ENCODE results near the gene AFF1.

Gene AFF1

GRCh38 chr4:86950831-86951525 is 16.2 kb downstream of the AFF1 start:
- no peak for DNase-seq

- no peak for DNase-seq
Measured at GRCh38 chr4:86955888-86956451, 21.2 kb downstream of the AFF1 start.

DNA sequence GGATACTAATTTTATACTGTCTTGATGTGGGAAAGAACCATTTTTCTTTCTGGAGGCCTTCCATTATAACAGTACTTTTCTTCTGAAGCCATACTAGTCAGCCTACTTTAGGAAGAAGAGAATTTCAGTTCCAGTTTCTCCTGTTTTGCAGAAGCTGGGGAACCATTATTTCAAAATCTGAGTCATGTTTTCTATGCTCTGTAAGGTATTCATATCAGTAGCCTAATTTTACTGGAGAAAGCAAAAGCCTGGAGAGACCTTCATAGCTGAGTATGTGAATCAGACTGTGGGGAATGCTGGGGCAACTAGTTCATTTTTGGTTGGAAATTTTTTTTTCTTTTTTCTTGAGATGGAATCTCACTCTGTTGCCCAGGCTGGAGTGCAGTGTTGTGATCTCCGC is 22.4 kb downstream of the AFF1 start:
- no peak for DNase-seq

DNA sequence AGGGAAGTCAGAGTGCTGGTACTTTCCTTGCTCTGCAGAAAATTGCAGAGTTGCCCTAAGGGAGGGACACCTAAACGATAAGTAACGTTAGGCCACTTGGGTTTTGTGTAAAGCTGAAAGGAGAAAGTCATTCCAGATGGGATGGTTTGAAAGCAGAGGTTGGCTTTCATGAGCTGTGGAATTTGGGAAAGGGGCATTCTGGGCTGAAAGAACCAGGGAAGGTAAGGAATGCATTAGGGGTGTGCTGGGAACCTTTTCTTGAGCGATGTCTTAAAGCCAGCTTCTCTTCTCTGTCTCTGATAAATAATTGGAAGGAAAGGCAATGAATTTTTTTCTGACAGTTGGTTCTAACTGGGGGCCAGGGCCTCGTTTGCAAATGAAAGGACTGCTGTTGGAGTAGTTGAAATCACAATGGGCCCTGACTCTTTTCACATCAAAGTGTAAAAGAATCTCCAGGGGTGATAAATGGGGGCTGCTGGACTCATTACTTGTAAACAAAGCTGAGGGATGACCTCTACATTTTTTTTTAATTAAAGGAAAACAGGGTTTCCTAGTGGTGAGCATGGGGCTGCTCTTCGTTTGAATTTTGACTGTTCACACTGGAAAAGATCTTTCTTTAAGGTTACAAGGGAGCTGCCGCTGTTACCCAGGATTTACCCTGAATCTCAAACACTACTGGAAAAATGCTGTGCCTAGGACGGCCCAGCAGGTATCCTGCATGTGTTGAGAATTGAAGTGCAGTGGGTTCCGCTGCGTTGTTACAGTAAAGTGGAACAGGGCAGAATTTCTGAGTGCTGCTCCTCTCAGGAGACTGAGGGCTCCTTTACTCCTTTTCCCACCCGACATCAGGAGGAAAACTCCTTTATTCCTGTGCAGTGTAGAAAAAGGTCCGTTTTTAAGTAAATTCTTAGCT is 25.0 kb downstream of the AFF1 start:
- DNase-seq = no peak

DNA sequence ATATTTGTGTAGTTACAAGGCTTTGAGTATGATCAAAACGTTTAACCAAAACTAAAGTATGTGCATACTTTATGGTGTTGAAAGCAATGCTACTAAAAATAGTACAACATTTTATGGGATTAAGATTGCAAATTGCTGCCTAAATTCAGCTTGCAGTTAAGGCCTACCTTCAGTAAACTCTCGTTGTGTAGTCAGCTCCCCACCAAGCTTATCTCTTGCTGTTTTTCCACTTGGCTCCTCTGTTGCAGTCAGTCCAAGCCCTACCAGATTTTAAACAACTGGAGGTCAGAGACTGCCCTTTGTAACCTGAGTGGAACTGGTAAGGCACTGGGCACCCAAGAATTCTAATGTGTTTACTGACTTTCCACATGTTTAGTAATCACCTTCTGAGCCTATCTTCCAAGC is 25.7 kb downstream of the AFF1 start:
- no peak for DNase-seq

DNA sequence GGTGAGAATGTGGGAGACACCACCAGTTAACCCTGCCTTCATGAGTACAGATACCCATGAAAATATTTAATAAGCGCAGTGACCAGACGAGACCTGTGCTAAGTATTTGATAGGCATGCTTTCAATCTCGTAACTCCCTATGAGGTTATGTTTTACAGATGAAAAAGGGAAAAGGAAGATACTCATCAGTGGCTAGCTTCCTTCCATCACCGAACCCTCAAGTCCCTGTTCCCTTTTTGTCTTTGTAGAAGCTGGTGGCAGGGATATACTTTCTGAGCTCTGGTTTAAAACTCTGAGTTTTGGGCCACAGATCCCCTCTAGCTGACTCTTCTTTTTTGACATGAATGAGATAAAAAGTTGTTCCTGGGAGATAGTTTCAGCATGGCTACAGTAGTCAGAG is 26.3 kb downstream of the AFF1 start:
- no peak for DNase-seq

- DNase-seq = no peak
Measured at GRCh38 chr4:86961605-86962295, 26.9 kb downstream of the AFF1 start.

- DNase-seq = no peak
Measured at GRCh38 chr4:86963697-86964096, 28.9 kb downstream of the AFF1 start.

DNA sequence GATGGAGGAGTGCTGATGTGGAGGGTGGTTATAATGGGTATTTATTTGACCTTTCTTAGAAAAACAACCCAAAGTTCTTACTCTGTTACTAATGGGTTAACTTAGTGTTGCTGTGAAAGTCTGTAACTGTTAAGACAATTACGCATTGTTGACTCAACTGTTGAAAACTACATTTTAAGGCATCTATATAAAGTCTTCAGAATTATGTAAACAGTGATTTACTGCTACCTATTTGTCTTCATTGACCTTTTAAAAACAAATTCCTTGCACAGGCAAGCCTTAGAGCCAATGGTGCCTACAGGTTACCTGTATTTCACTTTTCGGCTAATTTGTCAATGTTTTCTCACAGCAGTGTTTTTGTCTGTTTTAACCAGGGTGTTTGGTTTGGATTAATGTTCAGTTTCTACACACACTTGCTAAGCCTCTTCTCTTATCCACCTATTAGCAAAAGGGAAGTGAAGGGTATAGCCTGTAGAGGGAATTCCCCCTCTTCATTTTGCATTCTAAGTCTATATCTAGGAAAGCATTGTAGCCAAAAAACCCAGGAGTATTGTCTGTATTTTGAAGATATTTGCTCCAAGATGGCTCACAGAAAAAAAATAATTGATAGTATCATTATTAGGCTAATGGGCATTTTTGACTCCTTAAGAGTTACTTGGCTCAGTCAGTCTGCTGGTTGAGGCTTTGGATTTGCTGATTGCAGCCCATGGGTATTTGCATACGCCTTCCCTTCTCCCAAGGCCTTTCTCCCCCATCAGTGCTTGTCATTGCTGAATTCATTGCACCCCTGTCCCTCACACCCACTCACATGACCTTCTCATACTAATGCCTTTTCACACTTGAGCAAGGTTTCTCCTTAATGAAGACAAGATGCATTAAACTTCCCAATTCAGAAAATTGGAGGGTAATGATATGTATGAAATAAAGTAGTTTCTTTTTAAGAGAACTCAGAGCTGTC is 30.5 kb downstream of the AFF1 start:
- DNase-seq = no peak

DNA sequence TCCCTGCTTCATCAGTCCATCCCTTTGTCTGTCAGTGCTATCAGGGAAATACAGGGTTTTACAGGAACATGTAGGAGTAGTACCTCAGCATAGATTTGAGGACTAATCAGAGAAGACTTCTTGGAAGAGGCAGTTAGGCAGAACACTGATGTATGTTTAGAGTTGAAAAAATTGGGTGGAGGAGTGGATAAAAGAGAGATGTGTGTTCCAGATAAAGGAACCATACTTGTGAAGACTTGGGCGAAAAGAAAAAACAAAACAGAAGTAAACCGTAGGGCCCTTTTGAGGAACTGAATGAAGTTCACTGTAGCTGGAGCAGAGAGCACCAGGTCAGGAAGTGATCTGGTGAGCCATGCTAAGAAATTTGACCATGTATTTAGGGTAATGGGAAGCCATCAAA is 32.3 kb downstream of the AFF1 start:
- no peak for DNase-seq

GRCh38 chr4:86967798-86968197 is 33.0 kb downstream of the AFF1 start:
- DNase-seq = no peak

GRCh38 chr4:86968547-86968946 is 33.7 kb downstream of the AFF1 start:
- DNase-seq = no peak

- no peak for DNase-seq
Measured at GRCh38 chr4:86970447-86971354, 35.9 kb downstream of the AFF1 start.

GRCh38 chr4:86971355-86971683 is 36.5 kb downstream of the AFF1 start:
- no peak for DNase-seq

DNA sequence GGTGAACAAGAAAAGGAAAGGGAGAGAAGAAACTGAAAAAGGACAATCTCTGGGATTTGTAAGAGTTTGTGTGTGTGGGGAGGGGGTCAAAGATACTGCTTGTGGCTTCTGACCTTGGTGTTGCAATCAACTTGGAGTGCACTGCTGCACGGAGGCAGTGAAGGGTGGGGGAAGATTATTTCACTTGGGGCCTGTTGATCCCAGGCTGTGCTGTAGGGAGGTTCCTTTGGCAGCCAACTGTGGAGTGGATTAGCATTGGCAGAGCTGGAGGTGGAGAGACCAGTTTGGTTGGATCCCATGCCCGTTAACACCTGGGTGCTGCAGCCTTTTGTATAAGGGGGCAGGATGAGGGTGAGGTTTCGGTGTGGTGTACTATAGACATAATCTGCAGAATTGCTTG is 38.2 kb downstream of the AFF1 start:
- DNase-seq = no peak

GRCh38 chr4:86973668-86974067 is 38.9 kb downstream of the AFF1 start:
- no peak for DNase-seq

DNA sequence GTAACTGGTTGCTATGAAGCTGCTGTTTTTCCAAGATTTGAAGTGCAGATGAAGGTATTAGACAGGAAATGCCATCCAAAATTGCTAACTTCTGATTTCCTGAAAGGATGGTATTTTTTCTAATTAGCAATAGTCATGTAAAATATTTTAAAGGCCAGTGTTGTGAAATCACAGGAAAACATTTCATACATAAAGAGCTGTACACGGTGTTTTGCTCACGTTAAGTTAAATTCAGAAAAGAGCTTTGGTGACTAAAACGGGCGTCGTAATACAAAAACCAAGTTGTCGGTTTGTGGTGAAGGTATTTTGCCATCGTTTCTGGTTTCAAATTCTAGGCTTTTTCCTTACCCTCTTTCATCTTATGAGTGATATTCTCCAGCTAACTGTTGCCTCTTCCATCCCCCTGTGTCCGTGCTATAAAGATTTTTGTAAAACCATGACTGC is 39.8 kb downstream of the AFF1 start:
- no peak for DNase-seq

GRCh38 chr4:86975927-86976326 is 41.1 kb downstream of the AFF1 start:
- DNase-seq = no peak

DNA sequence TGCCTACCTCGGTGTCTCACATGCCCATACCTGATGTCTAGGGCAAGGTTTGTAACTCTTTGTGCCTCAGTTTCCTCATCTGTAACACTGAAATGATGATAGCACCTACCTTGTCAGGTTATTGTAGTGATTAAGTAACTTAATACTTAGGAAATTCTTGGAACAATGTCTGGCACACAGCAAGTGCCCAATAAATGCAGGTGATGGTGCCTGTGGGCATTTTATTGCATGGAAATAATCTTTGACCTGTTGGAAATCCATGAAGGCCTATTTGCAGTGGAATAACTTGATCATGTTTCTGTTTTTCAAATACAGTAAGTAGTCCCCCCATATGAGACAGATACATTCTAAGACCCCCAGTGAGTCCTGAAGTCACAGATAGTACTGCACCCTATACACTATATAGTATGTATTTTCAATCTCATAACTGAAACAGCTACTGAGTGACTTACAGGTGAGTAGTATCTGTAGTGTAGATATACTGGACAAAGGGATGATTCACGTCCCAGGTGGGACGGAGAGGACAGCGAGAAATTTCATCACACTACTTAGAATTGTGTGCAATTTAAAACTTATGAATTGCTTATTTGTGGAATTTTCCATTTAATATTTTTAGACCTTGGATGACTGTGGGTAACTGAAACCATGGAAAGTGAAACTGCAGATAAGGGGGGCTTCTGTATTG is 42.1 kb downstream of the AFF1 start:
- no peak for DNase-seq

- no peak for DNase-seq
Measured at GRCh38 chr4:86977621-86978184, 42.9 kb downstream of the AFF1 start.

All from CD4-positive, alpha-beta T cell treated with Interleukin-15 for 1 hour (primary cell).